WTC11 (cell line): ENCODE data around the gene AKAP6.

Experiments used
- CREB1 ChIP-seq: sonication (generic); formaldehyde crosslinking; IDR thresholded peaks from 2 replicates; pipeline ENCODE4 v1.8.0; 2023; ENCODE audit warnings: mild to moderate bottlenecking, missing genetic modification reagents
- TF ChIP-seq, protein P1 (sequence below): sonication (generic); formaldehyde crosslinking; IDR thresholded peaks from 2 replicates; pipeline ENCODE4 v1.8.0; 2022; ENCODE audit warnings: mild to moderate bottlenecking, missing genetic modification reagents

GRCh38 chr14:32565256-32565655 is 236.2 kb downstream of the AKAP6 start:
- TF ChIP-seq, protein P1, sequence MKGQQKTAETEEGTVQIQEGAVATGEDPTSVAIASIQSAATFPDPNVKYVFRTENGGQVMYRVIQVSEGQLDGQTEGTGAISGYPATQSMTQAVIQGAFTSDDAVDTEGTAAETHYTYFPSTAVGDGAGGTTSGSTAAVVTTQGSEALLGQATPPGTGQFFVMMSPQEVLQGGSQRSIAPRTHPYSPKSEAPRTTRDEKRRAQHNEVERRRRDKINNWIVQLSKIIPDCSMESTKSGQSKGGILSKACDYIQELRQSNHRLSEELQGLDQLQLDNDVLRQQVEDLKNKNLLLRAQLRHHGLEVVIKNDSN (CRISPR knock-in tag): no peak
- TF ChIP-seq CREB1 (CRISPR knock-in tag): no peak
